Measurements from ENCODE around the gene NRIP2.
"Not testable (repeated sequence)": the region's sequence is repeated elsewhere in the genome, so short reads cannot be mapped to it uniquely, and the experiment has no call there.

Gene NRIP2

GRCh38 chr12:2834581-2835491 is at the start of gene NRIP2:
TSS of gene NRIP2 (minus strand) at chr12:2835035. CDS start at chr12:2834983, 52 bp downstream.
- DNase-seq, result no peak

GRCh38 chr12:2879853-2880252 is 45.0 kb upstream of the NRIP2 start:
- DNase-seq, result no peak

GRCh38 chr12:2877953-2878732 is 43.3 kb upstream of the NRIP2 start:
- DNase-seq, result no peak

GRCh38 chr12:2877047-2877952 is 42.5 kb upstream of the NRIP2 start, which contains the start of the genes FOXM1 and RHNO1:
TSS of gene FOXM1 (minus strand) at chr12:2877174. CDS start at chr12:2874478, 2,696 bp downstream.
TSS of gene RHNO1 (plus strand) at chr12:2877223. CDS start at chr12:2885367, 8,144 bp downstream.
- peak; percentile 81 for DNase-seq

- DNase-seq, result no peak
Observed at GRCh38 chr12:2876431-2877046, 41.7 kb upstream of the NRIP2 start.

- not testable (repeated sequence) for DNase-seq
Observed at GRCh38 chr12:2868986-2869632, 34.3 kb upstream of the NRIP2 start.

- DNase-seq, result no peak
Observed at GRCh38 chr12:2864198-2864597, 29.4 kb upstream of the NRIP2 start.

- not testable (repeated sequence) for DNase-seq
Observed at GRCh38 chr12:2863402-2863801, 28.6 kb upstream of the NRIP2 start.

GRCh38 chr12:2862876-2863275 is 28.0 kb upstream of the NRIP2 start:
- no peak for DNase-seq

- DNase-seq, result no peak
Observed at GRCh38 chr12:2860170-2860569, 25.3 kb upstream of the NRIP2 start.

GRCh38 chr12:2858944-2859421 is 24.1 kb upstream of the NRIP2 start:
- DNase-seq, result no peak

GRCh38 chr12:2858334-2858733 is 23.5 kb upstream of the NRIP2 start:
- DNase-seq, result no peak

GRCh38 chr12:2857576-2857975 is 22.7 kb upstream of the NRIP2 start:
- no peak for DNase-seq

- DNase-seq, result no peak
Observed at GRCh38 chr12:2857021-2857431, 22.2 kb upstream of the NRIP2 start, which contains the start of gene TEX52. TSS of gene TEX52 (minus strand) at chr12:2857039. CDS start at chr12:2857026, 13 bp downstream.

GRCh38 chr12:2856051-2856450 is 21.2 kb upstream of the NRIP2 start:
- DNase-seq, result no peak

GRCh38 chr12:2855546-2855945 is 20.7 kb upstream of the NRIP2 start:
- no peak for DNase-seq

GRCh38 chr12:2854669-2855453 is 20.0 kb upstream of the NRIP2 start:
- no peak for DNase-seq

GRCh38 chr12:2853626-2854025 is 18.8 kb upstream of the NRIP2 start:
- DNase-seq, result peak; percentile 23

GRCh38 chr12:2851931-2852330 is 17.1 kb upstream of the NRIP2 start:
- DNase-seq, result no peak

GRCh38 chr12:2845280-2845679 is 10.4 kb upstream of the NRIP2 start:
- no peak for DNase-seq
